GM21723 (cell line): ENCODE data around the gene PRR5L.
"Not testable (repeated sequence)": the region's sequence is repeated elsewhere in the genome, so short reads cannot be mapped to it uniquely, and the experiment has no call there.

Experiments used
- ATAC-seq: cut with Tn5 transposase; IDR thresholded peaks from one replicate; pipeline ENCODE4 v1.9.1; 2021; ENCODE audit warnings: mild to moderate bottlenecking, moderate library complexity; ENCODE audit not compliant: unreplicated experiment

The PRR5L gene

DNA sequence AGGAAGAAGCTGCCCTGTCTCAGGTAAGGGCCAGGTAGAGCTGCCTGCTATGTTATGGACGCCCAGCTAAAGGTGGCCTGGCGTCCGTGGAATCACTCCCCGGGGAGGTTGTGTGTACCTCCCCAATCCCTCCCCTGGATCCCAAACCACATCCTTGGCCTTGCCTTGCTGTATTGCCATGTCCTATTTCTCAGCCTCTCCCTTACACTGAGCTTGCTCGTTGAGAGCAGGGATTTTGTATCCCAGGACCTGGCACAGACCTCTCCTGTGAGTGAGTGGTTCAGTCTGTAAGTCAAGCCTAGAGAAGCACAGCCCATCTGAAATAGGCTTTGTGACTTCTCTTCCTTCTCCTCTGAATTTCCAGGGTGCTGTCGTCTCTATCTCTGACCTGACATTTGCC lies 160.1 kb downstream of the PRR5L start:
- ATAC-seq: no peak

DNA sequence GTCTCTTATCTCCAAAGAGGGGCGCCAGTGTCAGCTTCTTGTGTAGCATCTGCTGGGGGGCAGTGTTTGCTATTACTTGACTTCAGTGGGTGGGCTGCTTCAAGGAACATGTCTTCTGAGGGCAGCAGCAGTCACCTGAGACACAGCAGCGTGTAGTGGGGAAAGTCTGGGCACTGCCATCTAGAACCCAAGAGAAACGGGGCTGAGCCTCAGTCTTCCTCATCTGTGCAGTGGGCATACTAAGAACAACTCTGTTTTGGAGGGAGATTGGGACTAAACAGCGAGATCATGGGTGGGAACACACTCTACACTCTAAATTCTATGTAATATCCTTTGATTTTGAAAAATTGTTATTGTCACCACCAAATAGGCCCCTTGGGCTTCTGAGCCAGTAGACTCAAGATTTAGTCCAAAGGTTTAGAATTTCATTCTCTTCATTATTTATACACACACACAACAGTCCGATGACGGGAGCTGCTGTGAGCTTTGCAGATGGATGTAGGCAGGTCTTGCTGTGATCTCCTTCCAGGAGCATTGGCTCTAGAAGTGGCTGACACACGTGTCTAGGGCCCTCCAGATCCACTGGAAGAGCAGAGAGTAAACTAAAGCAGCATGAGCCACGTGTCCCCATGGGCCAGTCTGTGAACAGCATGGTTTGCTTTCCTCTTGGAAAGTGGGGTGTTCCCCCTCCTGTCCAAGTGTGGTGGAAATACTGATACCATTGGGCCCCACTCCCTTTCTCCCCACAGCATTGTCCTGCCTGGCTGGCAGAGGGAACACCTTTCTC lies 162.2 kb downstream of the PRR5L start:
- no peak for ATAC-seq

DNA sequence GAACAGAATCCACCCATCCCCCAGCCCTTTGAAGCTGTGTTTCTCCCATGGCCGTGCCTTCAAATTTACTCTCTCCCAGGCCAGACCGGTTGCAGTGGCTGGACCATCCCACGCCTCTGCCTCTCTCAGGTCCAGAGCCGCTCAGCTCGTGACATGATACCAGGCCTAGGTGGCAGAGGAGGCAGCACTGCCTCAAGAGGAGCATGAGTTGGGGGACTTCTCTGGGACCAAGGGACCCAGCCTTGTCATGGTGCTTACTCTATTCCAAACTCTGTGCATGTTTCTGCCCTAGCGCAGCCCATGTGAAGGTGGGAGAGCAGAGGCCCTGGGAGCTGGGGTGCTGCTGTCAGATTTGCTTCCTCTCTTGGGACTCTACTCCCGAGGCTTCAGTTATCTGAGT lies 163.0 kb downstream of the PRR5L start:
- no peak for ATAC-seq

DNA sequence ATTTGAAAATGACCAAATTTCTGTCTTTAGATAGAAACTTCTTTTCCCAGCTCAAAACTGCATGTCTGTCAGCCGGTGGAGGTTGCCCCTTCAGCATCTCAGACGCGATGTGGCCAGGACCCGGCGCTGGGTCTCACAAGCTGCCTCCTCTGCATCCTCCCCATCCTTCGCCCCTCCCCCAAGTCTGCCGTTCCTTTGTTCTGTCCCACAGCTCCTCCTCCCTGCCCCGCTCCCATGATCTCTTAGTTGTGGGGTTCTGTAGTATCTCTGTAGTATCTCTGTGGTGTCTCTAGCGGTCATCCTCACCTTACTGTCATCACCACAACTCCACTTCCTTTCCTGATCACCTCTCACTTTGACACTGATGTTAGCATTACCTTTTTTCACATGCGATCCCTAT lies 164.1 kb downstream of the PRR5L start:
- no peak for ATAC-seq

DNA sequence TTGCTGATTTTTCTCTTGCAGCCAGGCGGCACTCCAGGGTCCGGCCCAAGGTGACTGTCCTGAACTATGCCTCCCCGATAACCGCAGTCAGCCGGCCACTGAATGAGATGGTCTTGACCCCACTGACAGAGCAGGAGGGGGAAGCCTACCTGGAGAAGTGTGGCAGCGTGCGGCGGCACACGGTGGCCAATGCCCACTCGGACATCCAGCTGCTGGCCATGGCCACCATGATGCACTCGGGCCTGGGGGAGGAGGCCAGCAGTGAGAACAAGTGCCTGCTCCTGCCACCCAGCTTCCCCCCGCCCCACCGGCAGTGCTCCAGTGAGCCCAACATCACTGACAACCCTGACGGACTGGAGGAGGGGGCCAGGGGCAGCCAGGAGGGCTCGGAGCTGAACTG lies 166.2 kb downstream of the PRR5L start:
- ATAC-seq: no peak

DNA sequence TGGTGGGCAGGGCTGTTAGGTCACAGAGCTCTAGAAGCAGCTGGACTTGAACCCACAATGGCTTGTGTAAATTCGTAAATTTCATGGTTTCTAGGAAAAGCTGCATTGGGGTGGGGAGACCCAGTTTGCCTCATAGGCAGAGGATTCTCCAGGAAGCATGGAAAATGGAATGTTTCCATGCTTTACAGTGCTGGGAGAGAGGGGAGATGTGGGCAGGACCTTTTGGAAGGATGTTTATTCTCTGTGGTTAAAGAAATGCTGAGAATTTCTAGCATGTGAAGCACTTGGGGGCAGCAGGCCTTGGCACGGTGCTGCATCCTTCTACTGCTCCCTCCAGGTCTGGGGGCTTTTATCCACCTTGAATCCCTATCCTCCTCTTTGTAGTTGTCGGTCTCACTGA lies 167.7 kb downstream of the PRR5L start:
- no peak for ATAC-seq

DNA sequence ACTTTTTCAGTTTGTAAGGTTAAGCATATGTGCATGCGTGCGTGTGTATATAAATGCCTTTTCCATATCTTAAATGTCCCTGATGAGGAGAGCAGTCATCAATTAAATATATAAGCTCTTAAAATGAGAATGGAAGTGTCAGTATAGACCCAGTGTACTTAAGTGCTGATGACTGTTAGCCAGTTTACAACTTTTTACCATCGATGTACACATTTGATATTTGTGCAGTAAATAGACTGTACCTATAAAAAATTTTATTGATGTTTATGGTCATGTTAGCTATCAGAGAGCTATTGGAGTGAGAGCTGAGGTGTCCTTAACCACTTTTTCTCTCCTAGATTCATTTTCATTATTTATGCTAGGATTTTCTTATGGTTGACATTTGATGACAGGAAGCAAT lies 168.6 kb downstream of the PRR5L start:
- no peak for ATAC-seq

DNA sequence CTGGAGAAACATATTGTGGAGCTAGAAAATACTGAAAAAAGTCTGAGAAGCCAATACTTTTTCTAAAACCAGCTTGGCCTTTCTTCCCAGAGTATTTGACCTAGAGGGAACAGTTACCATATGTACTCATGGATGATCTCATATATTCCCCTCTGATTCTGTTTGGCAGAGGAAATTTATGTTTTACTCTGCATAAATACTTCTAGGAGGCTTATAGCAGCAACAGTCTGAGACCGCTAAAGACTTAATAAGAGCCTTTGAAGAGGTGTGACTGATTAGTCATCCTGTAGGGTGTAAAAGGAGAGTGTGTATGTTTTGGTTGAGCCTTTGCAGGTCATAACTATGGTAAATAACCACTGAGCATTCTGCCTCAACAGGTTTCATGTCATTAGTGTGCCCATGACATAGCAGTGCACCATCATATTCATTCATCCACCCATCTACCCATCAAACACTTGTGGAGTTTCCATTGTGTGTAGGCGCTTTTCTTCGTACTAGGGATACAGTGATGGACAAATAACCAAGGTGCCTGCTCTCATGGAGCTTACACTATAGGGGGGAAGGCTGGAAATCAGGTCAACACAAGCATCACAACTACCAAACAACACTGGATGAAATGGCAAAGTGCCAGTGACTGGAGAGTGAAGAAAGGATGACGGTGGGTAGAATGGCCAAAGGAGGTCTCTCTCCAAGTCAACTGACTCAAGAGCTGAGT lies 169.5 kb downstream of the PRR5L start:
- no peak for ATAC-seq

DNA sequence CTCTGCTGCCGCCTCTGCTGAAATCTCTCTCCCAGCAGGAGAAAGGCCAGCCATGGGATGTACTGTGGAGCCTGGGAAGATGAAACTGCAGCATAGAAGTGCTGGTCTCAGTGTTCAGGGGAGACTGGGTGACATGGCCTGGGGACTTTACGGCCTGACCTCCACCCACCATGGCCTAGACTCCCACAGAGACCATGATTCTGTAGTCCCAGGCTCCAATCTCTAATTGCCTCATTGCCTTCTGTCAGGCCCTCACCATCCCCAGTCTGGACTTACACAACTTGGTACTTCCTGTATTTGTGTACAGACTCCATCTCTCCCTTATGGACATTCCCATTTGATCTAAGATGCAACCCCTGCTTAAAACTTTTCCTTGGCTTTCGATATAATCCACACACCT lies 170.9 kb downstream of the PRR5L start:
- no peak for ATAC-seq

DNA sequence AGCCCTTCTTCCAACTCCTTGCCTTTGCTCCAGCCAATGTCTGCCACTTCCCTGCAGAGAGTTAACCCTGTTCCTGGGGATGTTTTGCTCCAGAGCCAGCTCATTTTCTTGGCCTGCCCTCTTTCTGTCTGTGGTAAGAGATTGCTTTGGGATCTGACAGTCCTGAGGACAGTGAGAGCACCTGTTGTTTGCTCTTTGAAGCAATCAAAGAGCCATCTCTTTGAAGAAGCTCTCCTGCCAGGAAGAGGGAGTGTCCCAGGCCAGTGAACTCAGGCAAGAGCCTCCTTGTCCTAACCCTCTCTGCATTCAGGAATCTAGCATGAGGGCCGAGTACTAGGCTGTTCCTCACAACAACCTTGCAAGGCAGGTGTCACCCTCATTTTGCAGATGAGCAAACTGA lies 171.8 kb downstream of the PRR5L start:
- ATAC-seq: no peak

DNA sequence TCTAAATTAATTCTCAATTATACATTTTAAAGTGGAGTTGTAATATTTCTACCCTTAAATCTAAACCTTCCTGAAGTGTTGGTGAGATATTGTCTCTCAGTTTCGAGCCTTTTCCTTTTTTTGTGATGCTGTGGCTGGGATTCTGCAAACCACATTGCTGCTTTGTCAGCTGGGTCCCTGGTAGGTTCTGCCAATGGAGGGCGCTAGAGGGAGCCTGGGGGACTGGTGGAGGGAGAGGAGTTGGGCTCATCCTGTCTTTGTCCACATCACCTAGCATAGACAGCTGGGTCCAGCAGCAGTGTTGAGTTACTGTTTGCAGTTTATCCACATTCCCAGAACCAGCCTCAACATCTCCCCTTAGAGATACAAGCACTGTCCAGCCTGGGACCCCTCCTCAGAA lies 173.0 kb downstream of the PRR5L start:
- no peak for ATAC-seq

DNA sequence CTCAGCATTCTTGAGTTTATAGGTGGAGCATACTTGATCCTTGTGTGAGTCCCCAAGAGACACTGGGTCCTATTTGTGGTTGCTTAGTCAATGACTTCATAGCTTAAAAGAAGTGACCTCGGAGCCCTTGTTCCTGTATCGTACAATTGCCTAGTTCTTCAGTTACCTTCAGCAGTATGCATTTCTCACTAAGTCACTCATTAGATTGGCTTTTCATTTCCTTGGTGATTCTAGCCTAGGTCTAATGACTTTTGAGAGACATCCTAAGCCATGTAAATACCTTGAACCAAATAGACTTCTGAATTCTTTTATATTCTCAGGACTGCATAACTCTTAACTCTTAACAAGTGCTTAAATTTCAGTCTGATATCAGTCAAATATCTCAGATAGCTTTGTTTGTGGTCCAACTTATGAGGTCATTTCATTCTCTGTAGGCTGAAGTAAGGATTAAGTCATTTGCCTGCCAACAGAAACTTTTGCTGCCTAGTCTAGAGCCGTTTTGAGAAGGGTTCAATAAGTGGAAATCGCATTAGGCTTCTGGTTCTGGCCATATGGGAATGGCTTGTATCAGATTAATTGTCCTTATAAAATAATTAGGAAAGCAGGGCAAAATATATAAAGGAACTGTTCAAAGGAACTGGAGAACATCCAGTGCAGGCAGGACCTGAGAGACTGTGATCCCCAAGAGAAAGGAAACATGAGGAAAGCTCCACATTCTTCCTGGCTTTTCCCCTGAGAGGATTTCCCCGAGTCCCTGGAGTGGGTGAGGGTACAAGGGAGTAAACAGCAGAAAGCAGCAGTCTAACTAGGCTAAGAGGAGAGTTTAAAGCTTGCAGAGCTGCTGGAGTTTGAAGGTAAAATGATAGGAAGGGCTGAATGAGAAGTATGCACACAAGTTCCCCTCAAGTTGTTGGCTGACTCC lies 174.1 kb downstream of the PRR5L start:
- ATAC-seq: no peak

DNA sequence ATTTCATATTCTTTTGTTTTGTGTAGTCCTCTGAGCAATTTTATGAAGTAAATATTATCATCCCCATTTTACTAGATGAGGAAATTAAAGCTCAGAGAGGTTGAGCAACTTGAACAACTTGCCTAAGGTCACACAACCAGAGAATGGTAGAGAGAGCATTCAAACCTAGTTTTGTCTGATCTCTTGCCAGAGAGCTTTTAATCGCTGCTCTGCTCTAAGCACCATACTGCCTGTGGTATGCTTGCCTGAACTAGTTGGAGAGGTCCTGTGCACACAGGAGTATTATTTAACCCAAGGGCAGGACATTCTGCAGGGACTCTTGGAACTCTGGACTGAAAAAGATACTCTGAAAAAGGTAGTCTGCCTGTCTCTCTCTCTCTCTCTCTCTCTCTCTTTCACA lies 175.5 kb downstream of the PRR5L start:
- ATAC-seq: no peak

DNA sequence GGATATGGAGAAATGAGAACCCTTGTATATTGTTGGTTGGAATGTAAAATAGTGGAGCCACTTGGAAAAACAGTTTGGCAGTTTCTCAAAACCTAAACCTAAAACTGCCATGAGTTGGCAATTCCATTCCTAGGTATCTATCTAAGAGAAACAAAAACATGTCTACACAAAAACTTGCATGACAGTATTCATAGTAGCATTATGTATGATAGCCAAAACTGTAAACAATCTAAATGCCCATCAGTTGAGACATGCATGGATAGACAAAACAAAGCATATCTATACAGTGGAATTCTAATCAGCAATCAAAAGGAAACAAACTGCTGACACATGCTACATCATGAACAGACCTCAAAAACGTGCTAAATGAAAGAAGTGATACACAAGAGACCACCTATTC lies 179.1 kb downstream of the PRR5L start:
- ATAC-seq: no peak

DNA sequence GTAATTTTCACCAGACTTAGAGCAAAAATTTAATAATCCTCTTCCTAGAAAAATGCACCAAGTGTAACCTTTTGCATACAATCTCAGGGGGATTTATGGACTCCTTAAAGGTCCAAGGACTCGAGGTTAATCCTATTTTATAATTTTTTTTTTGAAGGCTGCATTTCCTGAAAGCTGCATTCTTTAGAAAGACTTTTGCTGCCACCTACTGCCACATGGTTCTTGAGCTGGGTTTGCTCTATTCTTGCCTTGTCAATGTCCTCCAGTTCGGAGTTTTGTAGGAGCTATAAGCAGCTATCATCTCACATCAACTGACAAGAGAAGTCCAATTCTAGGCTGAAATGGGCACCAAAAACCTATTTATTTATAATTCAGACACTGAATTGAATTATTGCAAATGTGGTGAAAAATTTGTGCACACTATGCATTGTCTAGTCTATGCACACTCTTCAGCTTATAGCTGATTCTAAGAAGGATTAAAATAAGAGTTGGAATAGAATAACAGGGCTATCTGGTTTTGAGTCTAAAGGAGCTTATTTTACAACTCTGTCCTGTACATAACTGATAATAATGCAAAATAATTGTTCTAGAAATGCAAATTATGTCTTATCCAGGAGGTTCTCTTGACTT lies 182.7 kb downstream of the PRR5L start:
- no peak for ATAC-seq

DNA sequence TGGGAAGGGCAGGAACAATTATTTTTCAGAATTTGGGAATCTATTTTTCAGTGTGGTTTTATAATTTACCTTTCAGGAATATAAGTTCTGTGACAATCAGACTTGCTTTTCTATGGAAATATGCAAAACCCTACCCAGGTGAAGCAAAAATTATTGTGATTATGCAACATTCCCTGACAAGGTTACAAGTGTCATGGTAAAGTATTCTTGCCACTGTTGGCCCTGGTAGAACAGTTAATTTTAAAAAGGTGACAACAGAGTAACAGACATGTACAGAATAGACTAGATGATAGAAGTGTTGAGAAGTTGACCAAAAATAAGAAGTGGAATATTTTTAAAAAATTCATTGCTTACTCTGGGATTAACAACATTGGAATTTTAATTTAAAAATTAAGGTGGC lies 184.7 kb downstream of the PRR5L start:
- no peak for ATAC-seq

DNA sequence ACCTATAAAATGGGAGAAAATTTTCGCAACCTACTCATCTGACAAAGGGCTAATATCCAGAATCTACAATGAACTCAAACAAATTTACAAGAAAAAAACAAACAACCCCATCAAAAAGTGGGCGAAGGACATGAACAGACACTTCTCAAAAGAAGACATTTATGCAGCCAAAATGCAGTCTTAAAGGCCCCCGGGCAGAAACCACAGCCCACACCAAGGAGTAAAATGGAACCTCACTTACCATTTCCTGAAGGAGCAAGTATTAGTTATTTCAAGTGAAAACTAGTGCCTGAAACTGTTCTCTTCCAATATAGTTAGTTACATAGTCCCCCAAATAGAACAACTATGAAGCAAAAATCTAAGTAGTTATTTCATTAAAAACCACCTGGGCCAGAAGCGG lies 187.0 kb downstream of the PRR5L start:
- ATAC-seq: not testable (repeated sequence)

DNA sequence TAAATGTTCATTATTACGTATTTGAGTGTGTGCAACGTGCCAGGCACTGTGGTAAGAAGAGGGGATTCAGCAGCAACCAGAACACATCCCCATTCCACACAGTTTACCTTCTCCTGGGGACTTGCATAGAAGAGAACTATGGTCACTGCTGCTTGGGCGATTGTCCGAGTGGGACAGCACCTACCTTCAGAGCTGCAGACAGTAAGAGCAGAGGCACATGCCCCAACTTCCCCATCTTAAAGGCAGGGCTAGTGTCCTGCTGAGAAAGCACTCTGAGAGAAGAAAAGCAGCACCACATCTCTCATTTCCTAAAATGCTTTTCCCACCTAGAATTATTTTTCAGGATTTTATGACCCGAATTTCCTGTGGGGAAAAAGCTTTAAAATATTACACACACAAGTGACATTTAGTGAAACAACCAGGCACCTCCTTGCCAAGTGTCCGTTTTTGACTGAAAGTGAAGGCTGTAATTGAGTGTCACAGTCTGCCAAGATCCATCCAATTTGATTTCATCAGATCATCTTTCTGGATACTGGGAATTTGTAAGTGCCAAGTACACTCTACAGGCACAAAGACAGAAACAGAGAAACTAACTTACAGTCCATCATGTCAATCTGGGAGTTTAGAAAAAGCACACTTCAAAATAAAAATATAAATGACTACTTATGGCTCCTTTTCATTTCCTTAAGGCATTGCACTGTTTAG lies 189.4 kb downstream of the PRR5L start:
- no peak for ATAC-seq

DNA sequence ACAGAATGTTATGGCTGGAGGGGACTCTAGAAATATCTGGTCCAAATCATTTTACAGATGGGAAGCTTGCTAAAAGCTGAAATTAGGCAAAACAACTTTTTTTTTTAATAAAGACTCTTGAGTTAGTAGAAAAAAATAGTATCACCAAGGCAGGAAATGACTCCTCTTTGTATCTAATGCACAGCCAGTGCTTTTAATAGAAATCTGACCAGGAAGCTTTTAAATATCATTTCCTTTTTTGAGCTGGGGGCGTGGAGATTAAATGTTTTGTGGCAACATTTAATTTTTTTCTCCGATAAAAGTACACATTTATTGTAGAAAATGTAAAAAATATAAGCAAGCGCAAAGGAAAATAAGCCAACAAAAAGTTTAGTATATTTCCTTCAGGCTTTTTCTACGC lies 191.5 kb downstream of the PRR5L start:
- ATAC-seq: no peak

DNA sequence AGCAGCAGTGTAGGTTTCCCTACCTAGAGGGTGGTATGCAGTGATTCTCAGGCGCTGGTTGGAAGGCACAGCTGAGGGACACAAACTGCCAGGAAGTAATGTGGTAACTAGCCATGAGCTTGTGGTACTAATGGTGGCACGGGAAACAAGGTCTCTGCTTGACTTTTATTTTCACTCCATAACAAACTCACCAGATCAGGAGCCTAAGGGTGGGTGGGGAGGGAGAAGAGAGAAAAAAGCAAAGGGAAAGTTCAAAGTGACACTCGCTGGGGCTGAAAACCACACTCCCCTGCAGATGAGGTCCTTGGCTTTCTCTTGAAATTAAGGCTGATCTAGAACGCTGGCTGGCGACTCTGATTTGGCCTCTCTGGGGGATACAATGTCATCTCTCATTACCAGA lies 192.0 kb downstream of the PRR5L start:
- peak; percentile 71 for ATAC-seq
